Thyroid gland (tissue), 4 donors: ENCODE measurements around the gene NLRC4.

Experiments
- CTCF ChIP-seq, 6 experiments: fragments of 200-600 bp in 3 of 6; fragments of 450-650 bp in 3 of 6; sonication (generic) in 3 of 6; IDR thresholded peaks; one replicate each; pipeline ENCODE4 v1.5.1; 2016 to 2019; ENCODE audit warnings: antibody characterized with exemption in 6 of 6, mild to moderate bottlenecking in 2 of 6, inconsistent platforms in 1 of 6, moderate library complexity in 1 of 6
- POLR2A ChIP-seq, 2 donors: fragments of 450-650 bp; IDR thresholded peaks; one replicate each; pipeline ENCODE4 v1.6.1; 2017; ENCODE audit warnings: antibody characterized with exemption in 2 of 2, mild to moderate bottlenecking in 2 of 2, moderate library complexity in 1 of 2

GRCh38 chr2:32212295-32212694, 52.4 kb downstream of the NLRC4 start:
- TF ChIP-seq CTCF (IDR thresholded peaks at IDR 0.05) (peak in 1 of 6 experiments; percentile 19), POLR2A (IDR thresholded peaks at IDR 0.05) (no peak)
